ENCODE results near the gene CMPK2. TPM values are rescaled to one million over a fixed set of nuclear protein-coding genes. Genes with fewer than 3 reads are reported as not detected.

CMPK2 gene
- total RNA-seq, 4 donors from 2014 or later = 2.9 to 9.7 (median 8.0) TPM

GRCh38 chr2:6820236-6820635 lies 45.5 kb downstream of the CMPK2 start:
- H3K4me3 ChIP-seq = no peak overlapping the region
- TF ChIP-seq POLR2A (IDR thresholded peaks at IDR 0.05) (no peak), CTCF (IDR thresholded peaks at IDR 0.05) (no peak)
- no peak for DNase-seq
- no peaks in the 10 kb centered on the region for H3K9me3 ChIP-seq
- H3K36me3 ChIP-seq = no peaks in the 10 kb centered on the region
- intact Hi-C loops (cut with DNase I; ENCODE audit: low total_unique reads) = no loop called here
- no peaks in the 10 kb centered on the region for H3K27me3 ChIP-seq
- no peak overlapping the region for H3K27ac ChIP-seq
- H3K4me1 ChIP-seq = no peaks in the 10 kb centered on the region

GRCh38 chr2:6819668-6820067 lies 46.0 kb downstream of the CMPK2 start:
- no peak overlapping the region for H3K4me3 ChIP-seq
- DNase-seq = no peak
- no peak for TF ChIP-seq CTCF (IDR thresholded peaks at IDR 0.05)
- TF ChIP-seq POLR2A (IDR thresholded peaks at IDR 0.05) = no peak
- H3K4me1 ChIP-seq = no peaks in the 10 kb centered on the region
- H3K27ac ChIP-seq = no peak overlapping the region
- intact Hi-C loops (cut with DNase I; ENCODE audit: low total_unique reads) = no loop called here
- H3K36me3 ChIP-seq = no peaks in the 10 kb centered on the region
- no peaks in the 10 kb centered on the region for H3K9me3 ChIP-seq
- H3K27me3 ChIP-seq = no peaks in the 10 kb centered on the region

GRCh38 chr2:6818012-6818411 lies 47.7 kb downstream of the CMPK2 start:
- TF ChIP-seq CTCF (IDR thresholded peaks at IDR 0.05) (no peak), POLR2A (IDR thresholded peaks at IDR 0.05) (no peak)
- Histone ChIP-seq H3K27ac (no peak overlapping the region), H3K4me1 (no peaks in the 10 kb centered on the region), H3K9me3 (no peaks in the 10 kb centered on the region), H3K27me3 (no peaks in the 10 kb centered on the region), H3K36me3 (no peaks in the 10 kb centered on the region), H3K4me3 (no peak overlapping the region)
- DNase-seq = no peak
- intact Hi-C loops (cut with DNase I; ENCODE audit: low total_unique reads) = no loop called here

GRCh38 chr2:6814869-6815268 lies 50.8 kb downstream of the CMPK2 start:
- H3K27me3 ChIP-seq = no peaks in the 10 kb centered on the region
- no peak overlapping the region for H3K4me3 ChIP-seq
- DNase-seq = no peak
- H3K27ac ChIP-seq = no peak overlapping the region
- H3K4me1 ChIP-seq = no peaks in the 10 kb centered on the region
- TF ChIP-seq CTCF (IDR thresholded peaks at IDR 0.05) (no peak), POLR2A (IDR thresholded peaks at IDR 0.05) (no peak)
- intact Hi-C loops (cut with DNase I; ENCODE audit: low total_unique reads) = no loop called here
- H3K36me3 ChIP-seq = no peaks in the 10 kb centered on the region
- no peaks in the 10 kb centered on the region for H3K9me3 ChIP-seq

- H3K4me3 ChIP-seq = no peak overlapping the region
- H3K27me3 ChIP-seq = no peaks in the 10 kb centered on the region
- intact Hi-C loops (cut with DNase I; ENCODE audit: low total_unique reads) = no loop called here
- H3K9me3 ChIP-seq = no peaks in the 10 kb centered on the region
- H3K36me3 ChIP-seq = no peaks in the 10 kb centered on the region
- H3K27ac ChIP-seq = no peak overlapping the region
- no peak for TF ChIP-seq CTCF (IDR thresholded peaks at IDR 0.05)
- H3K4me1 ChIP-seq = no peaks in the 10 kb centered on the region
- no peak for DNase-seq
These were observed 51.4 kb downstream of the CMPK2 start for GRCh38 chr2:6814312-6814711.

All from uterus (tissue), 4 donors.